Measurements from ENCODE around the gene MVD.
"Not testable (repeated sequence)": the region's sequence is repeated elsewhere in the genome, so short reads cannot be mapped to it uniquely, and the experiment has no call there.

The MVD gene

GRCh38 chr16:88624977-88625576, 37.8 kb downstream of the MVD start:
- DNase-seq (ENCODE audit: low read depth): peak; percentile 20

- DNase-seq (ENCODE audit: low read depth): no peak
Observed at GRCh38 chr16:88624481-88624880, 38.4 kb downstream of the MVD start.

- DNase-seq (ENCODE audit: low read depth): no peak
Observed at GRCh38 chr16:88623858-88624257, 39.0 kb downstream of the MVD start.

- no peak for DNase-seq (ENCODE audit: low read depth)
Observed at GRCh38 chr16:88622866-88623265, 40.0 kb downstream of the MVD start.

GRCh38 chr16:88622125-88622524, 40.8 kb downstream of the MVD start:
- no peak for DNase-seq (ENCODE audit: low read depth)

GRCh38 chr16:88619859-88620815, 42.8 kb downstream of the MVD start:
- DNase-seq (ENCODE audit: low read depth): peak; percentile 89

GRCh38 chr16:88618956-88619667, 43.8 kb downstream of the MVD start:
- DNase-seq (ENCODE audit: low read depth): no peak

- no peak for DNase-seq (ENCODE audit: low read depth)
Observed at GRCh38 chr16:88618182-88618955, 44.5 kb downstream of the MVD start.

- DNase-seq (ENCODE audit: low read depth): no peak
Observed at GRCh38 chr16:88617268-88618031, 45.4 kb downstream of the MVD start.

- no peak for DNase-seq (ENCODE audit: low read depth)
Observed at GRCh38 chr16:88616736-88617135, 46.2 kb downstream of the MVD start.

- DNase-seq (ENCODE audit: low read depth): no peak
Observed at GRCh38 chr16:88616320-88616719, 46.6 kb downstream of the MVD start.

- no peak for DNase-seq (ENCODE audit: low read depth)
Observed at GRCh38 chr16:88614818-88615580, 47.9 kb downstream of the MVD start.

- no peak for DNase-seq (ENCODE audit: low read depth)
Observed at GRCh38 chr16:88613911-88614817, 48.7 kb downstream of the MVD start.

GRCh38 chr16:88613293-88613692, 49.6 kb downstream of the MVD start:
- DNase-seq (ENCODE audit: low read depth): no peak

GRCh38 chr16:88610909-88611812, 51.7 kb downstream of the MVD start:
- DNase-seq (ENCODE audit: low read depth): no peak

GRCh38 chr16:88610080-88610479, 52.8 kb downstream of the MVD start:
- DNase-seq (ENCODE audit: low read depth): no peak

- DNase-seq (ENCODE audit: low read depth): not testable (repeated sequence)
Observed at GRCh38 chr16:88609426-88609825, 53.5 kb downstream of the MVD start.

- DNase-seq (ENCODE audit: low read depth): no peak
Observed at GRCh38 chr16:88608076-88608475, 54.8 kb downstream of the MVD start.
